KMS-11 (cell line): ENCODE measurements around the gene CHMP1B.

Experiments used
- H2AFZ ChIP-seq: fragments of 200-600 bp; sonication (generic); 2 replicates; pipeline ENCODE4 v1.6.1; 2016; ENCODE audit warnings: antibody characterized with exemption, mixed run types, low read depth
- H3K27ac ChIP-seq: fragments of 200-600 bp; sonication (generic); 2 replicates; pipeline ENCODE4 v1.6.1; 2016; ENCODE audit warnings: mild to moderate bottlenecking, mixed run types
- H3K27me3 ChIP-seq: fragments of 200-600 bp; sonication (generic); 2 replicates; pipeline ENCODE4 v1.6.1; 2017; ENCODE audit warnings: mild to moderate bottlenecking, low read depth, mixed run types, moderate library complexity; ENCODE audit not compliant: insufficient read depth
- H3K36me3 ChIP-seq: fragments of 200-600 bp; sonication (generic); 2 replicates; pipeline ENCODE4 v1.6.1; 2017; ENCODE audit warnings: mild to moderate bottlenecking, mixed run types; ENCODE audit not compliant: insufficient read depth
- H3K4me1 ChIP-seq: fragments of 200-600 bp; sonication (generic); 2 replicates; pipeline ENCODE4 v1.6.1; 2016; ENCODE audit warnings: mild to moderate bottlenecking, low read depth, mixed run types; ENCODE audit not compliant: poor library complexity, severe bottlenecking
- H3K4me2 ChIP-seq: fragments of 200-600 bp; sonication (generic); 2 replicates; pipeline ENCODE4 v1.7.0; 2016; ENCODE audit warnings: mild to moderate bottlenecking, mixed run types
- H3K4me3 ChIP-seq: fragments of 200-600 bp; sonication (generic); IDR thresholded peaks from 2 replicates; pipeline ENCODE4 v1.6.1; 2017; ENCODE audit warnings: low read depth, low read length, mixed read lengths; ENCODE audit not compliant: insufficient read depth
- H3K79me2 ChIP-seq: fragments of 200-600 bp; sonication (generic); 2 replicates; pipeline ENCODE4 v1.6.1; 2016; ENCODE audit warnings: low read depth, mixed run types; ENCODE audit not compliant: insufficient read depth
- H3K9ac ChIP-seq: fragments of 200-600 bp; sonication (generic); 2 replicates; pipeline ENCODE4 v1.6.1; 2016; ENCODE audit warnings: mild to moderate bottlenecking, mixed run types
- H4K20me1 ChIP-seq: fragments of 200-600 bp; sonication (generic); 2 replicates; pipeline ENCODE4 v1.6.1; 2016; ENCODE audit warnings: mild to moderate bottlenecking, mixed run types; ENCODE audit not compliant: insufficient read depth
- CTCF ChIP-seq: fragments of 200-600 bp; sonication (generic); conservative IDR thresholded peaks from 2 replicates; pipeline ENCODE4 v1.6.1; 2017; ENCODE audit warnings: low read depth, mild to moderate bottlenecking, antibody characterized with exemption, low read length, moderate library complexity, mixed read lengths

Gene CHMP1B

GRCh38 chr18:11884396-11885030, 33.3 kb downstream of the CHMP1B start:
- Histone ChIP-seq H4K20me1 (no peaks in the 10 kb centered on the region), H3K9ac (no peak overlapping the region), H3K79me2 (no peaks in the 10 kb centered on the region), H3K36me3 (no peaks in the 10 kb centered on the region), H3K27me3 (no peaks in the 10 kb centered on the region), H3K4me1 (no peaks in the 10 kb centered on the region), H3K27ac (no peak overlapping the region), H2AFZ (no peak overlapping the region), H3K4me2 (no peak overlapping the region), H3K4me3 (no peak overlapping the region)
- TF ChIP-seq CTCF: no peak

GRCh38 chr18:11885278-11885947, 34.2 kb downstream of the CHMP1B start:
- Histone ChIP-seq H3K27me3 (no peaks in the 10 kb centered on the region), H3K4me1 (no peaks in the 10 kb centered on the region), H4K20me1 (no peaks in the 10 kb centered on the region), H2AFZ (no peak overlapping the region), H3K27ac (no peak overlapping the region), H3K9ac (no peak overlapping the region), H3K4me3 (no peak overlapping the region), H3K4me2 (no peak overlapping the region), H3K79me2 (no peaks in the 10 kb centered on the region), H3K36me3 (no peaks in the 10 kb centered on the region)
- no peak for TF ChIP-seq CTCF

GRCh38 chr18:11886577-11887110, 35.4 kb downstream of the CHMP1B start:
- Histone ChIP-seq H3K27me3 (no peaks in the 10 kb centered on the region), H3K27ac (no peak overlapping the region), H3K36me3 (no peaks in the 10 kb centered on the region), H3K4me1 (no peaks in the 10 kb centered on the region), H3K9ac (no peak overlapping the region), H4K20me1 (no peaks in the 10 kb centered on the region), H3K4me3 (no peak overlapping the region), H2AFZ (no peak overlapping the region), H3K4me2 (no peak overlapping the region), H3K79me2 (no peaks in the 10 kb centered on the region)
- TF ChIP-seq CTCF: no peak

- Histone ChIP-seq H3K9ac (no peak overlapping the region), H3K4me2 (no peak overlapping the region), H4K20me1 (no peaks in the 10 kb centered on the region), H3K27me3 (no peaks in the 10 kb centered on the region), H3K27ac (no peak overlapping the region), H3K79me2 (no peaks in the 10 kb centered on the region), H3K36me3 (no peaks in the 10 kb centered on the region), H2AFZ (no peak overlapping the region), H3K4me1 (no peaks in the 10 kb centered on the region), H3K4me3 (no peak overlapping the region)
- TF ChIP-seq CTCF: no peak
Measured at GRCh38 chr18:11887328-11888128, 36.3 kb downstream of the CHMP1B start.
